Measurements from ENCODE around the gene WDR75. TPM values are rescaled to one million over a fixed set of nuclear protein-coding genes. Genes with fewer than 3 reads are reported as not detected.
A peak's percentile ranks its signal among the peaks of the same experiment; 100 is the strongest.

Gene WDR75
- total and polyA plus RNA-seq, 2 donors (not counting 3 experiments of a cell fraction or from before 2014, with no cell fraction given): 17.4 to 44.8 TPM

DNA sequence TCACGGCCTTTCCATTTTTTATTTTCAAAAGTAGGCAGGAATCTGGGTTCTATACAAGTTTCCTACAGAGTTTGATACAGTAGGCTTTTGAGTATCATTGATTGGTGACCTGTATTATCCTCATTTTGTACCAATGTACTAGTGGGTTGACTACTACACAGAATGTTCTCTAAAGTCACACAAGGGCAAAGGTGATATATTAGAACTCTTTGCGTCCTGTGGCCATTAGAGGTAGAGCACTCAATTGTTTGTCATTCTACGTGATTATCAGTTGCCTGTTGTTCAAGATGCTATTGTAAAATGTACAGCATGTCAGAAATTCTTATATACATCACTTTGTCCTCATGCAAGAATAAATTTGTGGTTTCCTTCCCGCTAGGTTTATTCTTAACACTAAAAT is 24.8 kb downstream of the WDR75 start:
- no peak for FAIRE-seq
- CTCF ChIA-PET: interaction anchor here (0.8 to 1.2 kb wide), 4 partner anchors 10 to 115 kb away, joined by 3 to 5 read pairs (median 3); partner anchors contain the start of gene SLC40A1
- POLR2A ChIA-PET: no interaction called here
- no peaks in the 10 kb centered on the region for H4K20me1 ChIP-seq (replicated peaks; ENCODE audit: control insufficient read depth, extremely low read depth, insufficient read depth, low read length)
- DNase-seq (ENCODE audit: low read depth, low spot score): peak; percentile 8
- H3K27ac ChIP-seq (ENCODE audit: insufficient read depth, low read depth, low read length): no peak overlapping the region
- no peaks in the 10 kb centered on the region for H3K79me2 ChIP-seq (ENCODE audit: control insufficient read depth, insufficient read depth, low read length)
- no peak overlapping the region for H3K4me2 ChIP-seq (ENCODE audit: insufficient read depth, low read length)
- no peak overlapping the region for H3K4me3 ChIP-seq (replicated peaks in 1 of 3; ENCODE audit: insufficient read depth in 1 of 3, low read depth in 1 of 3, low read length in 3 of 3)
- dilution Hi-C loops (cut with MboI; ENCODE audit: extremely low pct_ligation_motif_present, low sequenced_read_pairs) (no loop called here), intact Hi-C loops (cut with micrococcal nuclease) (loop anchor here (1.0 kb wide), 2 partner anchors 167 to 195 kb away; partner anchors contain the start of gene ASNSD1)
- peaks cover 18 to 47% of the 10 kb centered on the region in 2 experiments for H3K36me3 ChIP-seq (ENCODE audit: control insufficient read depth in 2 of 2, extremely low read depth in 1 of 2, insufficient read depth in 2 of 2, low read length in 2 of 2)
- H3K27me3 ChIP-seq (ENCODE audit: control insufficient read depth in 2 of 2, insufficient read depth in 2 of 2, low read length in 2 of 2): no peaks in the 10 kb centered on the region
- H3K4me1 ChIP-seq (ENCODE audit: control insufficient read depth, extremely low read depth, insufficient read depth, low read length): no peaks in the 10 kb centered on the region
- H3K9ac ChIP-seq (replicated peaks; ENCODE audit: extremely low read depth, insufficient read depth, low read length): no peak overlapping the region
- H3K9me3 ChIP-seq (replicated peaks; ENCODE audit: control insufficient read depth, insufficient read depth, low read length): no peaks in the 10 kb centered on the region
- H2AFZ ChIP-seq (ENCODE audit: low read depth, low read length): no peak overlapping the region
- H3K9me1 ChIP-seq (replicated peaks; ENCODE audit: control insufficient read depth, extremely low read depth, insufficient read depth, low read length): no peaks in the 10 kb centered on the region
- no TSS peak for BruUV-seq (replicated peaks)
- TF ChIP-seq POLR2A (IDR thresholded peaks at IDR 0.05; ENCODE audit: low read depth, low read length): no peak

DNA sequence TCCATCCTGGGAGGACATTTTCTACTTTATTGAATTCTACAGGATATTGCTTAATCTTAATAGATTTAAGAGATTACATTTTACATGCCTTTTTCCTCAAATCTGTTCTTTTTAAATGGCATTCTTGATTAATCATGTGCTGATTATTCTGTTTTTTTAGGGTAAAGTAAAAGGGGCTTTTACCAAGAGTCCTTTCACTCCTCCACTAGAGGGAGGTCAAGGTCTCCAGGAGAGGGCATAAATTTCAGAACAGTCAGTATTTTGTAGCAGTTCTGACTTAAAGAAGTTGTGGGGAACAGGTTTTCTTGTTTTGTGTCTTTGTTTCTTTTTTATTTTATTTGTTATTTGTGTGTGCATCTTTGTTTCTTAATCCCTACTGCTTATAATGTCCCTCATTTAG is 25.4 kb downstream of the WDR75 start:
- peaks cover 20 to 53% of the 10 kb centered on the region in 2 experiments for H3K36me3 ChIP-seq (ENCODE audit: control insufficient read depth in 2 of 2, extremely low read depth in 1 of 2, insufficient read depth in 2 of 2, low read length in 2 of 2)
- H3K79me2 ChIP-seq (ENCODE audit: control insufficient read depth, insufficient read depth, low read length): no peaks in the 10 kb centered on the region
- H3K4me3 ChIP-seq (replicated peaks in 1 of 3; ENCODE audit: insufficient read depth in 1 of 3, low read depth in 1 of 3, low read length in 3 of 3): no peak overlapping the region
- H3K27me3 ChIP-seq (ENCODE audit: control insufficient read depth in 2 of 2, insufficient read depth in 2 of 2, low read length in 2 of 2): no peaks in the 10 kb centered on the region
- H3K27ac ChIP-seq (ENCODE audit: insufficient read depth, low read depth, low read length): no peak overlapping the region
- no peak overlapping the region for H3K4me2 ChIP-seq (ENCODE audit: insufficient read depth, low read length)
- H3K4me1 ChIP-seq (ENCODE audit: control insufficient read depth, extremely low read depth, insufficient read depth, low read length): no peaks in the 10 kb centered on the region
- intact Hi-C loops (cut with micrococcal nuclease): loop anchor here (1.0 kb wide), 2 partner anchors 167 to 195 kb away; partner anchors contain the start of gene ASNSD1
- dilution Hi-C loops (cut with MboI; ENCODE audit: extremely low pct_ligation_motif_present, low sequenced_read_pairs): no loop called here
- no peaks in the 10 kb centered on the region for H4K20me1 ChIP-seq (replicated peaks; ENCODE audit: control insufficient read depth, extremely low read depth, insufficient read depth, low read length)
- no peak overlapping the region for H2AFZ ChIP-seq (ENCODE audit: low read depth, low read length)
- FAIRE-seq (no peak), DNase-seq (ENCODE audit: low read depth, low spot score) (peak; percentile 60)
- TF ChIP-seq CTCF (IDR thresholded peaks at IDR 0.05; ENCODE audit: extremely low read depth in 1 of 2, insufficient read depth in 1 of 2, low read depth in 1 of 2, low read length in 2 of 2) (peak; percentile 28 to 56), GATA2 (IDR thresholded peaks at IDR 0.05; ENCODE audit: insufficient read depth, insufficient read length, low read depth, low read length) (no peak)
- H3K9ac ChIP-seq (replicated peaks; ENCODE audit: extremely low read depth, insufficient read depth, low read length): no peak overlapping the region
- POLR2A ChIA-PET: no interaction called here
- no peaks in the 10 kb centered on the region for H3K9me1 ChIP-seq (replicated peaks; ENCODE audit: control insufficient read depth, extremely low read depth, insufficient read depth, low read length)
- H3K9me3 ChIP-seq (replicated peaks; ENCODE audit: control insufficient read depth, insufficient read depth, low read length): no peaks in the 10 kb centered on the region
- BruUV-seq (replicated peaks): no TSS peak
- CTCF ChIA-PET: no interaction called here

All from endothelial cell of umbilical vein (primary cell).